ENCODE data around the gene SMOC2.

- TF ChIP-seq GPN1 (CRISPR knock-in tag; IDR thresholded peaks at IDR 0.05; ENCODE audit: borderline replicate concordance) (no peak), TCF12 (IDR thresholded peaks at IDR 0.05) (no peak), TCF12 (CRISPR knock-in tag; IDR thresholded peaks at IDR 0.05) (no peak), ZHX1 (CRISPR knock-in tag; IDR thresholded peaks at IDR 0.05; ENCODE audit: low read depth) (no peak), ZBTB26 (CRISPR knock-in tag; IDR thresholded peaks at IDR 0.05; ENCODE audit: borderline replicate concordance) (no peak), NFE2 (CRISPR knock-in tag; IDR thresholded peaks at IDR 0.05) (no peak), TOE1 (CRISPR knock-in tag; IDR thresholded peaks at IDR 0.05) (no peak), DRAP1 (CRISPR knock-in tag; IDR thresholded peaks at IDR 0.05) (no peak), MXI1 (IDR thresholded peaks at IDR 0.05; ENCODE audit: borderline replicate concordance, low read depth, low read length) (no peak), ZHX2 (IDR thresholded peaks at IDR 0.05; ENCODE audit: low read depth) (no peak), ZHX2 (CRISPR knock-in tag; IDR thresholded peaks at IDR 0.05; ENCODE audit: borderline replicate concordance) (no peak), TAF1 (CRISPR knock-in tag; IDR thresholded peaks at IDR 0.05) (no peak)
Observed at GRCh38 chr6:168496997-168497331, 56.0 kb downstream of the SMOC2 start.

Measured in HepG2 (cell line).